Neural progenitor cell (in vitro differentiated cells): ENCODE data around the gene FGD3.

Experiments
- CTCF ChIP-seq: fragments of 200-600 bp; sonication (generic); IDR thresholded peaks from 2 replicates; pipeline ENCODE4 v1.5.1; 2017; ENCODE audit warnings: antibody characterized with exemption, mild to moderate bottlenecking
- EZH2 ChIP-seq: fragments of 200-600 bp; sonication (generic); IDR thresholded peaks from 2 replicates; pipeline ENCODE4 v1.6.1; 2017; ENCODE audit warnings: antibody characterized with exemption, mild to moderate bottlenecking, moderate library complexity

DNA sequence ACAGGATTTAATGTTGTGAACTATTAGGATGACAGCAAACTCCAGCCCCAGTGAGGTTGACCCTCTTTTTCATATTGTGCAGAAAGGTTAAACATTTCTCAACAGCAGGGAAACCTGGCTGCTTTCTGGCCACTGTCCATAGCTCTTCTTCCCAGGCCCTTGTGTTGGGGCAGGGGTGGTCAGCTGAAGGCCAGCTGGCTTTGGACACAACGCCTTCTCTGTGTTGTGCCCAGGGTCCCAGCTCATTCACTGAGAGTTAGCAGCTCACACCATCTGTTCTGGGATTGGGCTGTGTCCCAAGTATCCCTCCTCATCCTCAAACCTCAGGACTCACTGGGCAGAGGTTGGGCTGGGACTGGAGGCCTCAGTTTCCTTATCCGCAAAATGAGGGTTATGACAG is 1.3 kb downstream of the FGD3 start:
- TF ChIP-seq EZH2 = no peak
- TF ChIP-seq CTCF = no peak
